WTC11 (cell line): ENCODE data around the gene APLF. TPM values are rescaled to one million over a fixed set of nuclear protein-coding genes. Genes with fewer than 3 reads are reported as not detected.

Source experiments
- ATAC-seq: fragments of 200-7000 bp; cut with Tn5 transposase; 2 replicates; pipeline ENCODE4 v1.10.0; 2021; ENCODE audit warnings: mild to moderate bottlenecking, moderate library complexity
- CTCF ChIA-PET: fragments of 300-600 bp; sonication (Branson Sonifier 250); formaldehyde crosslinking; loops from one replicate; lab custom pipeline; 2021; ENCODE audit warnings: antibody characterized with exemption; lab: Charles Lee
- POLR2A ChIA-PET: fragments of 350-600 bp; sonication (Branson Sonifier 250); formaldehyde crosslinking; loops from one replicate; lab custom pipeline; 2021; ENCODE audit warnings: antibody characterized with exemption; lab: Charles Lee
- DNase-seq: peaks from one replicate; pipeline ENCODE4 v3.0.0; 2021; ENCODE audit warnings: low spot score
- H3K27ac Mint-ChIP-seq: 2 replicates; pipeline ENCODE4 v1.8.0; 2021; ENCODE audit warnings: mixed read lengths
- H3K27me3 Mint-ChIP-seq: 2 replicates; pipeline ENCODE4 v1.8.0; 2021; ENCODE audit warnings: low read depth, mild to moderate bottlenecking, moderate library complexity, mixed read lengths
- H3K36me3 Mint-ChIP-seq: 2 replicates; pipeline ENCODE4 v1.8.0; 2021; ENCODE audit warnings: mixed read lengths
- H3K4me1 Mint-ChIP-seq: 2 replicates; pipeline ENCODE4 v1.8.0; 2022; ENCODE audit warnings: mixed read lengths
- H3K4me3 Mint-ChIP-seq: 2 replicates; pipeline ENCODE4 v1.8.0; 2021; ENCODE audit warnings: mild to moderate bottlenecking, moderate library complexity, mixed read lengths
- H3K9me3 Mint-ChIP-seq: 2 replicates; pipeline ENCODE4 v1.8.0; 2021; ENCODE audit warnings: mixed read lengths
- CREB1 ChIP-seq: sonication (generic); formaldehyde crosslinking; IDR thresholded peaks from 2 replicates; pipeline ENCODE4 v1.8.0; 2023; ENCODE audit warnings: mild to moderate bottlenecking, missing genetic modification reagents
- CREM ChIP-seq: sonication (generic); formaldehyde crosslinking; IDR thresholded peaks from 2 replicates; pipeline ENCODE4 v1.8.1; 2022; ENCODE audit warnings: mild to moderate bottlenecking, missing genetic modification reagents, moderate library complexity
- ESRRA ChIP-seq: sonication (generic); formaldehyde crosslinking; IDR thresholded peaks from 2 replicates; pipeline ENCODE4 v1.8.1; 2022; ENCODE audit warnings: mild to moderate bottlenecking, missing genetic modification reagents, borderline replicate concordance
- GABPB1 ChIP-seq: sonication (generic); formaldehyde crosslinking; IDR thresholded peaks from 2 replicates; pipeline ENCODE4 v1.8.1; 2023; ENCODE audit warnings: mild to moderate bottlenecking, missing genetic modification reagents
- GTF2I ChIP-seq: fragments of 250-450 bp; sonication (Bioruptor Pico); conservative IDR thresholded peaks from 2 replicates; pipeline ENCODE4 v1.4.0; 2021; ENCODE audit warnings: mild to moderate bottlenecking
- NR3C1 ChIP-seq: sonication (generic); formaldehyde crosslinking; conservative IDR thresholded peaks from 2 replicates; pipeline ENCODE4 v1.8.1; 2023; ENCODE audit warnings: low read depth, mild to moderate bottlenecking, missing genetic modification reagents
- OVOL2 ChIP-seq: fragments of 250-450 bp; sonication (Bioruptor Pico); IDR thresholded peaks from 2 replicates; pipeline ENCODE4 v1.9.0; 2021; ENCODE audit warnings: mild to moderate bottlenecking, borderline replicate concordance
- SMAD3 ChIP-seq: sonication (generic); formaldehyde crosslinking; IDR thresholded peaks from 2 replicates; pipeline ENCODE4 v1.8.0; 2022; ENCODE audit warnings: missing genetic modification reagents, mild to moderate bottlenecking, borderline replicate concordance
- SMAD4 ChIP-seq: sonication (generic); formaldehyde crosslinking; IDR thresholded peaks from 2 replicates; pipeline ENCODE4 v1.8.0; 2022; ENCODE audit warnings: mild to moderate bottlenecking, missing genetic modification reagents
- SP1 ChIP-seq: sonication (generic); formaldehyde crosslinking; conservative IDR thresholded peaks from 2 replicates; pipeline ENCODE4 v1.8.1; 2022; ENCODE audit warnings: missing genetic modification reagents
- TEAD4 ChIP-seq: sonication (generic); formaldehyde crosslinking; IDR thresholded peaks from 2 replicates; pipeline ENCODE4 v1.8.0; 2022; ENCODE audit warnings: mild to moderate bottlenecking, missing genetic modification reagents
- ZBTB21 ChIP-seq: sonication (generic); formaldehyde crosslinking; IDR thresholded peaks from 2 replicates; pipeline ENCODE4 v1.8.1; 2023; ENCODE audit warnings: mild to moderate bottlenecking, missing genetic modification reagents, borderline replicate concordance
- ZNF121 ChIP-seq: sonication (generic); formaldehyde crosslinking; IDR thresholded peaks from 2 replicates; pipeline ENCODE4 v1.8.0; 2023; ENCODE audit warnings: missing genetic modification reagents
- total RNA-seq: library from RNA; stranded (reverse); gene quantifications from 3 replicates; pipeline ENCODE4 v1.2.3, GENCODE V29; 2021
- TF ChIP-seq, protein P1 (sequence below): fragments of 250-450 bp; sonication (Bioruptor Pico); IDR thresholded peaks from 2 replicates; pipeline ENCODE4 v1.9.0; 2021; ENCODE audit warnings: moderate library complexity, mild to moderate bottlenecking, inconsistent platforms, borderline replicate concordance
- TF ChIP-seq, protein P2 (sequence below): sonication (generic); formaldehyde crosslinking; IDR thresholded peaks from 2 replicates; pipeline ENCODE4 v1.8.0; 2022; ENCODE audit warnings: missing genetic modification reagents
- TF ChIP-seq, protein P3 (sequence below): sonication (generic); formaldehyde crosslinking; IDR thresholded peaks from 2 replicates; pipeline ENCODE4 v1.8.1; 2022; ENCODE audit warnings: low read depth, mild to moderate bottlenecking, moderate library complexity, missing genetic modification reagents, borderline replicate concordance
- TF ChIP-seq, protein P4 (sequence below): sonication (generic); formaldehyde crosslinking; IDR thresholded peaks from 2 replicates; pipeline ENCODE4 v1.8.0; 2023; ENCODE audit warnings: missing genetic modification reagents, mild to moderate bottlenecking, borderline replicate concordance
- TF ChIP-seq, protein P5 (sequence below): sonication (generic); formaldehyde crosslinking; conservative IDR thresholded peaks from 2 replicates; pipeline ENCODE4 v1.8.1; 2023; ENCODE audit warnings: mild to moderate bottlenecking, low read depth, missing genetic modification reagents, moderate library complexity

The APLF gene
- total RNA-seq, 1 experiment from 2014 or later, result 2.7 TPM

DNA sequence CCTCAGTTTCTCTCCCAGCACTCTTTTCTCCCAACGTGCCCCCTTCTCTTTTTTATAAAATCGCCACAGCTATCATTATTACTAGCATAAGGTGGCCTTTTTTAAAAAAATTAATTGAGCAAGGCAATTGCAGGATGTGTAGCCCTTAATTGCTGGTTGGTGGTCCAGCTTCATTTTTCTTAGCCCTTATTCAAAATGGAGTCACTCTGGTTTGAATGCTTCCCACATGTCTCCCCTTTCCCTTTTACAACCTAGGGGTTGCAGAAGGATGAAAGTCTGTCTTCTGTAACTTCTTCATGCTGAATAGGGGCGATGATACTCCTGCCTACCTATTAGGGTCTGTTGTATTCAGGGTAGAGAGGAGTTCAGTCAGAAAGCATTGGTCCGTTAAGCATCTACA, 139.4 kb downstream of the APLF start:
- TF ChIP-seq ZBTB21 (CRISPR knock-in tag), result no peak
- no peak for TF ChIP-seq CREM (CRISPR knock-in tag)
- no peak for TF ChIP-seq ESRRA (CRISPR knock-in tag)
- no peak for TF ChIP-seq SP1
- TF ChIP-seq GTF2I (CRISPR knock-in tag), result no peak
- TF ChIP-seq ZNF121 (CRISPR knock-in tag), result no peak
- TF ChIP-seq SMAD4 (CRISPR knock-in tag), result no peak
- no peak for TF ChIP-seq CREB1
- TF ChIP-seq, protein P1, sequence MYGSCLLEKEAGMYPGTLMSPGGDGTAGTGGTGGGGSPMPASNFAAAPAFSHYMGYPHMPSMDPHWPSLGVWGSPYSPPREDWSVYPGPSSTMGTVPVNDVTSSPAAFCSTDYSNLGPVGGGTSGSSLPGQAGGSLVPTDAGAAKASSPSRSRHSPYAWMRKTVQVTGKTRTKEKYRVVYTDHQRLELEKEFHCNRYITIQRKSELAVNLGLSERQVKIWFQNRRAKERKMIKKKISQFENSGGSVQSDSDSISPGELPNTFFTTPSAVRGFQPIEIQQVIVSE, result no peak
- no peak for TF ChIP-seq SMAD3 (CRISPR knock-in tag)
- TF ChIP-seq, protein P2, sequence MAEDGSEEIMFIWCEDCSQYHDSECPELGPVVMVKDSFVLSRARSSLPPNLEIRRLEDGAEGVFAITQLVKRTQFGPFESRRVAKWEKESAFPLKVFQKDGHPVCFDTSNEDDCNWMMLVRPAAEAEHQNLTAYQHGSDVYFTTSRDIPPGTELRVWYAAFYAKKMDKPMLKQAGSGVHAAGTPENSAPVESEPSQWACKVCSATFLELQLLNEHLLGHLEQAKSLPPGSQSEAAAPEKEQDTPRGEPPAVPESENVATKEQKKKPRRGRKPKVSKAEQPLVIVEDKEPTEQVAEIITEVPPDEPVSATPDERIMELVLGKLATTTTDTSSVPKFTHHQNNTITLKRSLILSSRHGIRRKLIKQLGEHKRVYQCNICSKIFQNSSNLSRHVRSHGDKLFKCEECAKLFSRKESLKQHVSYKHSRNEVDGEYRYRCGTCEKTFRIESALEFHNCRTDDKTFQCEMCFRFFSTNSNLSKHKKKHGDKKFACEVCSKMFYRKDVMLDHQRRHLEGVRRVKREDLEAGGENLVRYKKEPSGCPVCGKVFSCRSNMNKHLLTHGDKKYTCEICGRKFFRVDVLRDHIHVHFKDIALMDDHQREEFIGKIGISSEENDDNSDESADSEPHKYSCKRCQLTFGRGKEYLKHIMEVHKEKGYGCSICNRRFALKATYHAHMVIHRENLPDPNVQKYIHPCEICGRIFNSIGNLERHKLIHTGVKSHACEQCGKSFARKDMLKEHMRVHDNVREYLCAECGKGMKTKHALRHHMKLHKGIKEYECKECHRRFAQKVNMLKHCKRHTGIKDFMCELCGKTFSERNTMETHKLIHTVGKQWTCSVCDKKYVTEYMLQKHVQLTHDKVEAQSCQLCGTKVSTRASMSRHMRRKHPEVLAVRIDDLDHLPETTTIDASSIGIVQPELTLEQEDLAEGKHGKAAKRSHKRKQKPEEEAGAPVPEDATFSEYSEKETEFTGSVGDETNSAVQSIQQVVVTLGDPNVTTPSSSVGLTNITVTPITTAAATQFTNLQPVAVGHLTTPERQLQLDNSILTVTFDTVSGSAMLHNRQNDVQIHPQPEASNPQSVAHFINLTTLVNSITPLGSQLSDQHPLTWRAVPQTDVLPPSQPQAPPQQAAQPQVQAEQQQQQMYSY (CRISPR knock-in tag), result no peak
- TF ChIP-seq, protein P3, sequence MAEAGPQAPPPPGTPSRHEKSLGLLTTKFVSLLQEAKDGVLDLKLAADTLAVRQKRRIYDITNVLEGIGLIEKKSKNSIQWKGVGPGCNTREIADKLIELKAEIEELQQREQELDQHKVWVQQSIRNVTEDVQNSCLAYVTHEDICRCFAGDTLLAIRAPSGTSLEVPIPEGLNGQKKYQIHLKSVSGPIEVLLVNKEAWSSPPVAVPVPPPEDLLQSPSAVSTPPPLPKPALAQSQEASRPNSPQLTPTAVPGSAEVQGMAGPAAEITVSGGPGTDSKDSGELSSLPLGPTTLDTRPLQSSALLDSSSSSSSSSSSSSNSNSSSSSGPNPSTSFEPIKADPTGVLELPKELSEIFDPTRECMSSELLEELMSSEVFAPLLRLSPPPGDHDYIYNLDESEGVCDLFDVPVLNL (CRISPR knock-in tag), result no peak
- TF ChIP-seq NR3C1, result no peak
- TF ChIP-seq GABPB1 (CRISPR knock-in tag), result no peak
- TF ChIP-seq, protein P4, sequence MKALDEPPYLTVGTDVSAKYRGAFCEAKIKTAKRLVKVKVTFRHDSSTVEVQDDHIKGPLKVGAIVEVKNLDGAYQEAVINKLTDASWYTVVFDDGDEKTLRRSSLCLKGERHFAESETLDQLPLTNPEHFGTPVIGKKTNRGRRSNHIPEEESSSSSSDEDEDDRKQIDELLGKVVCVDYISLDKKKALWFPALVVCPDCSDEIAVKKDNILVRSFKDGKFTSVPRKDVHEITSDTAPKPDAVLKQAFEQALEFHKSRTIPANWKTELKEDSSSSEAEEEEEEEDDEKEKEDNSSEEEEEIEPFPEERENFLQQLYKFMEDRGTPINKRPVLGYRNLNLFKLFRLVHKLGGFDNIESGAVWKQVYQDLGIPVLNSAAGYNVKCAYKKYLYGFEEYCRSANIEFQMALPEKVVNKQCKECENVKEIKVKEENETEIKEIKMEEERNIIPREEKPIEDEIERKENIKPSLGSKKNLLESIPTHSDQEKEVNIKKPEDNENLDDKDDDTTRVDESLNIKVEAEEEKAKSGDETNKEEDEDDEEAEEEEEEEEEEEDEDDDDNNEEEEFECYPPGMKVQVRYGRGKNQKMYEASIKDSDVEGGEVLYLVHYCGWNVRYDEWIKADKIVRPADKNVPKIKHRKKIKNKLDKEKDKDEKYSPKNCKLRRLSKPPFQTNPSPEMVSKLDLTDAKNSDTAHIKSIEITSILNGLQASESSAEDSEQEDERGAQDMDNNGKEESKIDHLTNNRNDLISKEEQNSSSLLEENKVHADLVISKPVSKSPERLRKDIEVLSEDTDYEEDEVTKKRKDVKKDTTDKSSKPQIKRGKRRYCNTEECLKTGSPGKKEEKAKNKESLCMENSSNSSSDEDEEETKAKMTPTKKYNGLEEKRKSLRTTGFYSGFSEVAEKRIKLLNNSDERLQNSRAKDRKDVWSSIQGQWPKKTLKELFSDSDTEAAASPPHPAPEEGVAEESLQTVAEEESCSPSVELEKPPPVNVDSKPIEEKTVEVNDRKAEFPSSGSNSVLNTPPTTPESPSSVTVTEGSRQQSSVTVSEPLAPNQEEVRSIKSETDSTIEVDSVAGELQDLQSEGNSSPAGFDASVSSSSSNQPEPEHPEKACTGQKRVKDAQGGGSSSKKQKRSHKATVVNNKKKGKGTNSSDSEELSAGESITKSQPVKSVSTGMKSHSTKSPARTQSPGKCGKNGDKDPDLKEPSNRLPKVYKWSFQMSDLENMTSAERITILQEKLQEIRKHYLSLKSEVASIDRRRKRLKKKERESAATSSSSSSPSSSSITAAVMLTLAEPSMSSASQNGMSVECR (CRISPR knock-in tag), result no peak
- TF ChIP-seq TEAD4 (CRISPR knock-in tag), result no peak
- TF ChIP-seq, protein P5, sequence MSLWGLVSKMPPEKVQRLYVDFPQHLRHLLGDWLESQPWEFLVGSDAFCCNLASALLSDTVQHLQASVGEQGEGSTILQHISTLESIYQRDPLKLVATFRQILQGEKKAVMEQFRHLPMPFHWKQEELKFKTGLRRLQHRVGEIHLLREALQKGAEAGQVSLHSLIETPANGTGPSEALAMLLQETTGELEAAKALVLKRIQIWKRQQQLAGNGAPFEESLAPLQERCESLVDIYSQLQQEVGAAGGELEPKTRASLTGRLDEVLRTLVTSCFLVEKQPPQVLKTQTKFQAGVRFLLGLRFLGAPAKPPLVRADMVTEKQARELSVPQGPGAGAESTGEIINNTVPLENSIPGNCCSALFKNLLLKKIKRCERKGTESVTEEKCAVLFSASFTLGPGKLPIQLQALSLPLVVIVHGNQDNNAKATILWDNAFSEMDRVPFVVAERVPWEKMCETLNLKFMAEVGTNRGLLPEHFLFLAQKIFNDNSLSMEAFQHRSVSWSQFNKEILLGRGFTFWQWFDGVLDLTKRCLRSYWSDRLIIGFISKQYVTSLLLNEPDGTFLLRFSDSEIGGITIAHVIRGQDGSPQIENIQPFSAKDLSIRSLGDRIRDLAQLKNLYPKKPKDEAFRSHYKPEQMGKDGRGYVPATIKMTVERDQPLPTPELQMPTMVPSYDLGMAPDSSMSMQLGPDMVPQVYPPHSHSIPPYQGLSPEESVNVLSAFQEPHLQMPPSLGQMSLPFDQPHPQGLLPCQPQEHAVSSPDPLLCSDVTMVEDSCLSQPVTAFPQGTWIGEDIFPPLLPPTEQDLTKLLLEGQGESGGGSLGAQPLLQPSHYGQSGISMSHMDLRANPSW, result no peak
- no peak for TF ChIP-seq OVOL2 (CRISPR knock-in tag)
- ChIA-PET POLR2A (no interaction called here), CTCF (interaction anchor here (2.6 kb wide), 1 partner anchor 11 kb away, joined by 9 read pairs; no protein-coding TSS in a partner anchor)
- DNase-seq (no peak), ATAC-seq (no peak)
- H3K36me3 Mint-ChIP-seq, result peaks cover 30% of the 10 kb centered on the region
- peaks cover 7% of the 10 kb centered on the region for H3K4me1 Mint-ChIP-seq
- H3K27me3 Mint-ChIP-seq, result no peaks in the 10 kb centered on the region
- H3K9me3 Mint-ChIP-seq, result peaks cover 50% of the 10 kb centered on the region
- no peak overlapping the region for H3K4me3 Mint-ChIP-seq
- no peak overlapping the region for H3K27ac Mint-ChIP-seq
